ENCODE data around the gene SSR1. TPM values are rescaled to one million over a fixed set of nuclear protein-coding genes. Genes with fewer than 3 reads are reported as not detected.

Gene SSR1
- total RNA-seq, 1 donor from 2014 or later = 115 TPM

DNA sequence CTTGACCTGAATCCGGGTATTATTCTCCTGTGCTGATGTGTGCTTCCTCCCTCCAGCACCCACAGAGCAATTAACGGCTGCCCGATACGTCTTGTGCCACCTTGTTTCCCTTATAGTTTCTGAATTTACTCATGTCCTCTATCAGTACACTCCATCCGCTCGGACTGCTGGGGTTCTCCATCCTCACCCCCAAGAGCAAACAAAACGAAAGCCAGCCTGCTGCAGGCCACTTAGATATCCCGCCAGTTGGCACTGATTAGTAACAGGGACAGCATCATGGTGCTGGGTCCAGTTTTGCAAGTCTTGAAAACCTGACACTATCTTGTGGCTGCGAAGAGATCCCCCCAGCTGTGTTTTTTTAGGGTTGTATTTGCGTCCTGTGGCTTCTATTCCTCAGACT is 71.8 kb downstream of the SSR1 start:
- H3K36me3 ChIP-seq (ENCODE audit: control insufficient read depth, insufficient read depth, low read length) = no peaks in the 10 kb centered on the region
- no peak for DNase-seq (ENCODE audit: low read depth)
- TF ChIP-seq CTCF (IDR thresholded peaks at IDR 0.05; ENCODE audit: insufficient read depth, low read length, poor library complexity, severe bottlenecking) = no peak

GRCh38 chr6:7240351-7240750 is 72.6 kb downstream of the SSR1 start:
- TF ChIP-seq CTCF (IDR thresholded peaks at IDR 0.05; ENCODE audit: insufficient read depth, low read length, poor library complexity, severe bottlenecking) = no peak
- H3K36me3 ChIP-seq (ENCODE audit: control insufficient read depth, insufficient read depth, low read length) = no peaks in the 10 kb centered on the region
- no peaks in the 10 kb centered on the region for H3K27me3 ChIP-seq (ENCODE audit: control insufficient read depth, insufficient read depth, low read length)
- H3K4me3 ChIP-seq (ENCODE audit: low read depth, low read length) = no peak overlapping the region
- no peak for DNase-seq (ENCODE audit: low read depth)

More for the DNA sequence above, 71.8 kb downstream of the SSR1 start:
- Histone ChIP-seq H3K27me3 (ENCODE audit: control insufficient read depth, insufficient read depth, low read length) (no peaks in the 10 kb centered on the region), H3K4me3 (ENCODE audit: low read depth, low read length) (no peak overlapping the region)

DNA sequence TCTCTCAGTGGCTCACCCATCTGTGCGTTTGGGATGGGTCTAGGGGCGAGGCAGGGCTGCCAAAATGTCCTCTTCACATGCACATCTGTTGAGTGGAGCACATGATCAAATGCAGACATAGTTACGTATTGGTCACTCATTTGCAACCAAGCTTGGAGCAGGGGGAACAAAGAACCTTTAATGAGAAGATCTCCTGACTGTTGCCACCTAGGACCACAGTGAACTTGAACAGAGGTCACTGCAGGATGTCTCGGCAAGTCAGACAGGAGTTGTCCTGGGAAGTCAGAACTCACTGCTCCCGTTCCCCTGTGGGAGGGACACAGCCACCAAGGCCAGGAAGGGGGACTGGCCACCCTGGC is 73.4 kb downstream of the SSR1 start:
- H3K36me3 ChIP-seq (ENCODE audit: control insufficient read depth, insufficient read depth, low read length) = peaks cover 1% of the 10 kb centered on the region
- DNase-seq (ENCODE audit: low read depth) = no peak
- no peak for TF ChIP-seq CTCF (IDR thresholded peaks at IDR 0.05; ENCODE audit: insufficient read depth, low read length, poor library complexity, severe bottlenecking)
- H3K4me3 ChIP-seq (ENCODE audit: low read depth, low read length) = no peak overlapping the region
- no peaks in the 10 kb centered on the region for H3K27me3 ChIP-seq (ENCODE audit: control insufficient read depth, insufficient read depth, low read length)

DNA sequence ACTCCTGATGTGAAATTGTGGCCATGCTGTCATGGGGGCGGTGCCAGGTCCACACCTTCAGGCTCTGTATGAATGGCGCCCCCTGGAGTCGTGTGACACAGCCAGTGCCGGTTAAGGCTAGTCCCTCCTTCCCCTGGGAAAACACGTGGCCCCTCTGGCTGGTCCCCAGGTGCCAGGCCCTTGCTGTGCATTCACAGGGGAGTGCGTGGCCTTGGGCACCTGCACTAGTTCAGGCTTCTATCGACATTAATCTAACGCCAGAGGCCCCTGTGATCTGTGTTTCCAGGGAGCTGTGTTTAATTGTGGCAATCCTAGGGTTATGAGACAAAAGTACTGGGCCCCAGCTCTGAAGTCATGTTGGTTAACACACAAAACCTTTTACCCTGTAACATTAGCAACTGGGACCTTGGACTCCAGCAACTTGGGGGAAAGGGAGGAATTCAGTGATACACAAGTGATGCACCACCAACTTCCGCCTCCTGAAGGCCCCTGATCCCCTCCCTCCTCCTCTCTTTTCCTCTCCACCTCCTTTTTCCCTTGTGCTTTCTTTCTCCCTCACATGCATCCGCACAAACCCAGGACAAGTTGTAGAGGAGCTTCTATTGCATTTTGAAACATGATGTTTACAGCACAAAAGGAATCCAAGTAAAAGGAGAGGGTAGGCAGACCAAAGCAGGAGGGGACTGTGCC is 74.0 kb downstream of the SSR1 start:
- Histone ChIP-seq H3K4me3 (ENCODE audit: low read depth, low read length) (no peak overlapping the region), H3K36me3 (ENCODE audit: control insufficient read depth, insufficient read depth, low read length) (peaks cover 1% of the 10 kb centered on the region), H3K27me3 (ENCODE audit: control insufficient read depth, insufficient read depth, low read length) (no peaks in the 10 kb centered on the region)
- DNase-seq (ENCODE audit: low read depth) = no peak
- TF ChIP-seq CTCF (IDR thresholded peaks at IDR 0.05; ENCODE audit: insufficient read depth, low read length, poor library complexity, severe bottlenecking) = peak; percentile 78

- peaks cover 1% of the 10 kb centered on the region for H3K36me3 ChIP-seq (ENCODE audit: control insufficient read depth, insufficient read depth, low read length)
- TF ChIP-seq CTCF (IDR thresholded peaks at IDR 0.05; ENCODE audit: insufficient read depth, low read length, poor library complexity, severe bottlenecking) = no peak
- no peak overlapping the region for H3K4me3 ChIP-seq (ENCODE audit: low read depth, low read length)
- H3K27me3 ChIP-seq (ENCODE audit: control insufficient read depth, insufficient read depth, low read length) = no peaks in the 10 kb centered on the region
- DNase-seq (ENCODE audit: low read depth) = no peak
Measured at GRCh38 chr6:7238526-7238899, 74.5 kb downstream of the SSR1 start.

DNA sequence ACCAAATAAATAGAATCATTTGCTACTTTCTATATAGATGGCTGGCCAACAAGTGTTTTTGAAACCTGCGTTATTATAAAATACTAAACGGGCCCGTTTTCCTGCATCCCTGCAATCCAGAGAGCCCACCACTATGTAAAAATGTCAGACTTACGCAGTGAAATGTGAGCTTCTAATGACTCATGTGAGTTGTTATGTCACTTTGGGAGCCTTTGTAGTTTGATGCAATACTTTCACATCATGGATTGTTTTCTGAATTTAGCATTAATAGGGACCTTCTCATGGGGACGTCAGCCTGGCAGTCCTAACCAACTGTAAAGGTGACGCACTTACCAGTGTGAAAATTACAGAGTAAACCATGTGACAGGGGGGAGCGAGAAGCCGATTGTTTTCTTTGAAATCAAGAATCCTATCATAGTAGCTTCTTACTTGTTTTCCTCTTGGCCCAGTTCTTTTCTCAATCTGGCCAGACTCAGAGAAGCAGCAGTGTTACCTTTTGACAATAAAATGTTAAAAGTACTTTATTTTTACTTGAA is 75.3 kb downstream of the SSR1 start:
- no peak for DNase-seq (ENCODE audit: low read depth)
- H3K36me3 ChIP-seq (ENCODE audit: control insufficient read depth, insufficient read depth, low read length) = peaks cover 1% of the 10 kb centered on the region
- no peak for TF ChIP-seq CTCF (IDR thresholded peaks at IDR 0.05; ENCODE audit: insufficient read depth, low read length, poor library complexity, severe bottlenecking)

More for the DNA sequence above, 75.3 kb downstream of the SSR1 start:
- no peaks in the 10 kb centered on the region for H3K27me3 ChIP-seq (ENCODE audit: control insufficient read depth, insufficient read depth, low read length)
- H3K4me3 ChIP-seq (ENCODE audit: low read depth, low read length) = no peak overlapping the region

Data from kidney epithelial cell (primary cell).